H1 (cell line): ENCODE results near the gene ASPHD2. TPM values are rescaled to one million over a fixed set of nuclear protein-coding genes. Genes with fewer than 3 reads are reported as not detected.
A peak's percentile ranks its signal among the peaks of the same experiment; 100 is the strongest.

ENCODE experiments used
- ASH2L ChIP-seq: fragments of 200-600, 300-600 bp; sonication (generic); IDR thresholded peaks from one replicate; pipeline ENCODE4 v1.7.1; 2017; ENCODE audit warnings: low read length
- ATF3 ChIP-seq: IDR thresholded peaks from 2 replicates; pipeline ENCODE4 v1.6.1; 2011; ENCODE audit warnings: low read depth, mild to moderate bottlenecking, low read length; ENCODE audit not compliant: insufficient read depth
- CBX5 ChIP-seq: fragments of 300-800, 300-1000 bp; sonication (generic); IDR thresholded peaks from 2 replicates; pipeline ENCODE4 v1.7.1; 2016; ENCODE audit warnings: antibody characterized with exemption, low read length, low read depth
- CEBPB ChIP-seq: IDR thresholded peaks from 2 replicates; pipeline ENCODE4 v1.6.1; 2012; ENCODE audit warnings: low read depth, low read length
- CHD1 ChIP-seq: IDR thresholded peaks from 2 replicates; pipeline ENCODE4 v1.6.1; 2012; ENCODE audit warnings: low read depth, low read length, improper control_type of control experiment
- CHD2 ChIP-seq: IDR thresholded peaks from 2 replicates; pipeline ENCODE4 v1.6.1; 2012; ENCODE audit warnings: low read length, improper control_type of control experiment
- E2F6 ChIP-seq: IDR thresholded peaks from 2 replicates; pipeline ENCODE4 v1.6.1; 2012; ENCODE audit warnings: inconsistent platforms
- EGR1 ChIP-seq: IDR thresholded peaks from 2 replicates; pipeline ENCODE4 v1.6.1; 2011; ENCODE audit warnings: low read depth, low read length, borderline replicate concordance
- GTF2F1 ChIP-seq: IDR thresholded peaks from 2 replicates; pipeline ENCODE4 v1.6.1; 2012; ENCODE audit warnings: low read depth, low read length, improper control_type of control experiment, borderline replicate concordance
- KDM5A ChIP-seq: fragments of 200-600 bp; IDR thresholded peaks from 2 replicates; pipeline ENCODE4 v1.7.1; 2012; ENCODE audit warnings: mild to moderate bottlenecking, low read length, inconsistent platforms, mixed read lengths
- MAFK ChIP-seq: IDR thresholded peaks from 2 replicates; pipeline ENCODE4 v1.6.1; 2012; ENCODE audit warnings: low read depth, mild to moderate bottlenecking, improper control_type of control experiment, low read length
- NANOG ChIP-seq: IDR thresholded peaks from 2 replicates; pipeline ENCODE4 v1.6.1; 2011; ENCODE audit warnings: low read length, low read depth, mild to moderate bottlenecking, inconsistent platforms; ENCODE audit not compliant: insufficient read depth, poor library complexity, severe bottlenecking
- PHF8 ChIP-seq: fragments of 200-600 bp; sonication (generic); conservative IDR thresholded peaks from 2 replicates; pipeline ENCODE4 v1.7.1; 2012; ENCODE audit warnings: low read depth, mild to moderate bottlenecking, inconsistent platforms, low read length, moderate library complexity
- POLR2A ChIP-seq, 2 experiments: IDR thresholded peaks; 1 replicate in 1 of 2; 2 replicates in 1 of 2; pipeline ENCODE4 v1.6.1; 2011; ENCODE audit warnings: low read depth in 2 of 2, low read length in 2 of 2, mild to moderate bottlenecking in 2 of 2; ENCODE audit errors: control extremely low read depth in 1 of 2
- POU5F1 ChIP-seq: IDR thresholded peaks from 2 replicates; pipeline ENCODE4 v1.6.1; 2011; ENCODE audit warnings: low read depth, mild to moderate bottlenecking, low read length, moderate library complexity
- RFX5 ChIP-seq: IDR thresholded peaks from 2 replicates; pipeline ENCODE4 v1.6.1; 2011; ENCODE audit warnings: low read depth, low read length, improper control_type of control experiment, borderline replicate concordance
- SP4 ChIP-seq: IDR thresholded peaks from 2 replicates; pipeline ENCODE4 v1.6.1; 2012; ENCODE audit warnings: low read length, inconsistent platforms
- TAF1 ChIP-seq: IDR thresholded peaks from 2 replicates; pipeline ENCODE4 v1.6.1; 2011; ENCODE audit warnings: mild to moderate bottlenecking, low read depth, low read length
- YY1 ChIP-seq: IDR thresholded peaks from 2 replicates; pipeline ENCODE4 v1.6.1; 2011; ENCODE audit warnings: low read depth, mild to moderate bottlenecking, low read length
- ZNF274 ChIP-seq: IDR thresholded peaks from 2 replicates; pipeline ENCODE4 v1.7.0; 2012; ENCODE audit warnings: low read length, borderline replicate concordance; ENCODE audit errors: extremely low read depth
- polyA plus RNA-seq, 7 experiments: library from polyadenylated mRNA; depleted of rRNA in 3 of 7; stranded (reverse) in 5 of 7; unstranded in 2 of 7; fragments of >200 nt in 5 of 7; fragments of 200-250 nt in 2 of 7; gene quantifications; 1 replicate in 5 of 7; 2 replicates in 1 of 7; 4 replicates in 1 of 7; pipeline versions ENCODE4 v1.2.1 to v1.2.3, GENCODE V29; 2011 to 2013; ENCODE audit warnings: missing spikeins in 2 of 7, mixed read lengths in 2 of 7
- total RNA-seq: library from RNA; stranded (reverse); fragmentation: NEBNext Ultra II Directional; extraction: Animal tissue kit (Norgen Biotek cat#: 25700); gene quantifications from 2 replicates; pipeline ENCODE4 v1.2.1, GENCODE V29; 2021
- TF ChIP-seq, protein P1 (sequence below): IDR thresholded peaks from 2 replicates; pipeline ENCODE4 v1.6.1; 2011; ENCODE audit warnings: low read length, improper control_type of control experiment

The ASPHD2 gene
- total and polyA plus RNA-seq, 2 of the 8 experiments (the other 6 are each of a cell fraction or from before 2014, with no cell fraction given) = 7.2 to 11.0 TPM

GRCh38 chr22:26483439-26484359, 54.6 kb downstream of the ASPHD2 start, which contains the start of the genes HPS4 and SRRD (continued):
- peak; percentile 97 for TF ChIP-seq ATF3
- TF ChIP-seq POU5F1 = 0 out of 2 replicates have a peak, but pooled peaks have one; percentile 35
- no peak for TF ChIP-seq ZNF274
- peak; percentile 96 for TF ChIP-seq YY1
- TF ChIP-seq MAFK = no peak
- TF ChIP-seq, protein P1, sequence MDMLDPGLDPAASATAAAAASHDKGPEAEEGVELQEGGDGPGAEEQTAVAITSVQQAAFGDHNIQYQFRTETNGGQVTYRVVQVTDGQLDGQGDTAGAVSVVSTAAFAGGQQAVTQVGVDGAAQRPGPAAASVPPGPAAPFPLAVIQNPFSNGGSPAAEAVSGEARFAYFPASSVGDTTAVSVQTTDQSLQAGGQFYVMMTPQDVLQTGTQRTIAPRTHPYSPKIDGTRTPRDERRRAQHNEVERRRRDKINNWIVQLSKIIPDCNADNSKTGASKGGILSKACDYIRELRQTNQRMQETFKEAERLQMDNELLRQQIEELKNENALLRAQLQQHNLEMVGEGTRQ = peak; percentile 80
- TF ChIP-seq GTF2F1 = no peak
- TF ChIP-seq ASH2L = peak; percentile 93
- TF ChIP-seq NANOG = peak; percentile 41
- TF ChIP-seq POLR2A (IDR thresholded peaks at IDR 0.05; ENCODE audit: control extremely low read depth in 1 of 2, low read depth in 2 of 2, low read length in 2 of 2) = peak; percentile 64 to 92
- peak; percentile 89 for TF ChIP-seq KDM5A
- TF ChIP-seq CEBPB = no peak
- TF ChIP-seq EGR1 = peak; percentile 52; the same call in 1 of the 2 replicates
- no peak for TF ChIP-seq SP4
- no peak for TF ChIP-seq CHD2
- no peak for TF ChIP-seq CHD1
- TF ChIP-seq TAF1 = peak; percentile 95
- TF ChIP-seq E2F6 = no peak
- no peak for TF ChIP-seq RFX5
- peak; percentile 92 for TF ChIP-seq PHF8
- no peak for TF ChIP-seq CBX5
